Stimulated activated CD4-positive, alpha-beta T cell treated with anti-CD3 and anti-CD28 coated beads, TNF-alpha, amount 100 ng/mL, for 4 hours (primary cell): ENCODE data around the gene CACNA2D3.

Experiments used
- DNase-seq, 3 experiments: peaks; one replicate each; pipeline ENCODE4 v3.0.0-alpha.2; 2020; ENCODE audit warnings: low read depth in 3 of 3

CACNA2D3 gene

GRCh38 chr3:54797111-54797510 is 674.8 kb downstream of the CACNA2D3 start:
- no peak for DNase-seq

- no peak for DNase-seq
Observed at GRCh38 chr3:54800478-54800877, 678.1 kb downstream of the CACNA2D3 start.

GRCh38 chr3:54801977-54802376 is 679.6 kb downstream of the CACNA2D3 start:
- no peak for DNase-seq

GRCh38 chr3:54810401-54810800 is 688.0 kb downstream of the CACNA2D3 start:
- DNase-seq: no peak

GRCh38 chr3:54814224-54814623 is 691.9 kb downstream of the CACNA2D3 start:
- no peak for DNase-seq

- DNase-seq: no peak
Observed at GRCh38 chr3:54817628-54818027, 695.3 kb downstream of the CACNA2D3 start.

GRCh38 chr3:54818486-54818885 is 696.1 kb downstream of the CACNA2D3 start:
- no peak for DNase-seq

- DNase-seq: no peak
Observed at GRCh38 chr3:54818942-54819341, 696.6 kb downstream of the CACNA2D3 start.

GRCh38 chr3:54819946-54820345 is 697.6 kb downstream of the CACNA2D3 start:
- DNase-seq: no peak

- no peak for DNase-seq
Observed at GRCh38 chr3:54822206-54822605, 699.9 kb downstream of the CACNA2D3 start.

- DNase-seq: no peak
Observed at GRCh38 chr3:54826251-54826691, 703.9 kb downstream of the CACNA2D3 start.

- DNase-seq: no peak
Observed at GRCh38 chr3:54827056-54827687, 704.8 kb downstream of the CACNA2D3 start.

GRCh38 chr3:54827776-54828175 is 705.4 kb downstream of the CACNA2D3 start:
- no peak for DNase-seq

GRCh38 chr3:54830658-54831057 is 708.3 kb downstream of the CACNA2D3 start:
- DNase-seq: no peak

- DNase-seq: no peak
Observed at GRCh38 chr3:54831112-54831511, 708.8 kb downstream of the CACNA2D3 start.

- no peak for DNase-seq
Observed at GRCh38 chr3:54832876-54833275, 710.5 kb downstream of the CACNA2D3 start.

- no peak for DNase-seq
Observed at GRCh38 chr3:54835701-54836100, 713.3 kb downstream of the CACNA2D3 start.

- no peak for DNase-seq
Observed at GRCh38 chr3:54836871-54837270, 714.5 kb downstream of the CACNA2D3 start.

GRCh38 chr3:54837964-54838363 is 715.6 kb downstream of the CACNA2D3 start:
- DNase-seq: no peak

- no peak for DNase-seq
Observed at GRCh38 chr3:54841471-54841870, 719.1 kb downstream of the CACNA2D3 start.

- no peak for DNase-seq
Observed at GRCh38 chr3:54843352-54843751, 721.0 kb downstream of the CACNA2D3 start.

- no peak for DNase-seq
Observed at GRCh38 chr3:54844211-54844610, 721.9 kb downstream of the CACNA2D3 start.

- no peak for DNase-seq
Observed at GRCh38 chr3:54845011-54845410, 722.7 kb downstream of the CACNA2D3 start.

- no peak for DNase-seq
Observed at GRCh38 chr3:54845551-54845950, 723.2 kb downstream of the CACNA2D3 start.
